HepG2 (cell line): Measurements from ENCODE around the gene DAG1. TPM values are rescaled to one million over a fixed set of nuclear protein-coding genes. Genes with fewer than 3 reads are reported as not detected.
A peak's percentile ranks its signal among the peaks of the same experiment; 100 is the strongest.

Experiments
- BRCA1 ChIP-seq: sonication (generic); formaldehyde crosslinking; IDR thresholded peaks from 2 replicates; pipeline ENCODE4 v1.4.0; 2020; ENCODE audit warnings: missing genetic modification reagents
- CREM ChIP-seq, 2 experiments: sonication (generic) in 1 of 2; formaldehyde crosslinking in 1 of 2; IDR thresholded peaks; 2 replicates each; pipeline versions ENCODE4 v1.4.0 to v1.6.1; 2016 to 2020; ENCODE audit warnings: antibody characterized with exemption in 1 of 2, mild to moderate bottlenecking in 1 of 2, missing genetic modification reagents in 1 of 2
- EED ChIP-seq: sonication (generic); formaldehyde crosslinking; IDR thresholded peaks from 2 replicates; pipeline ENCODE4 v1.5.0; 2020; ENCODE audit warnings: mild to moderate bottlenecking, missing genetic modification reagents
- FOSL1 ChIP-seq: sonication (generic); formaldehyde crosslinking; IDR thresholded peaks from 2 replicates; pipeline ENCODE4 v1.9.0; 2021; ENCODE audit warnings: missing genetic modification reagents, borderline replicate concordance
- GLI4 ChIP-seq: sonication (generic); formaldehyde crosslinking; IDR thresholded peaks from 2 replicates; pipeline ENCODE4 v1.5.1; 2020; ENCODE audit warnings: missing genetic modification reagents, mild to moderate bottlenecking, moderate library complexity, borderline replicate concordance
- KAT7 ChIP-seq: IDR thresholded peaks from 2 replicates; pipeline ENCODE4 v1.6.1; 2018; ENCODE audit warnings: borderline replicate concordance, missing compliant biosample characterization
- PRPF4 ChIP-seq: fragments of 200-400 bp; formaldehyde crosslinking; IDR thresholded peaks from 2 replicates; pipeline ENCODE4 v1.6.1; 2016; ENCODE audit warnings: low read length, low read depth; ENCODE audit not compliant: poor library complexity, severe bottlenecking
- REXO4 ChIP-seq: sonication (generic); formaldehyde crosslinking; IDR thresholded peaks from 2 replicates; pipeline ENCODE4 v1.8.0; 2022; ENCODE audit warnings: missing genetic modification reagents, mild to moderate bottlenecking, borderline replicate concordance
- SIX4 ChIP-seq: sonication (generic); formaldehyde crosslinking; IDR thresholded peaks from 2 replicates; pipeline ENCODE4 v1.4.0; 2020; ENCODE audit warnings: missing genetic modification reagents
- ZC3H4 ChIP-seq: sonication (generic); formaldehyde crosslinking; IDR thresholded peaks from 2 replicates; pipeline ENCODE4 v1.4.0; 2020; ENCODE audit warnings: missing genetic modification reagents, borderline replicate concordance
- ZMYM2 ChIP-seq: sonication (generic); formaldehyde crosslinking; IDR thresholded peaks from 2 replicates; pipeline ENCODE4 v1.8.0; 2022; ENCODE audit warnings: mild to moderate bottlenecking, missing genetic modification reagents
- ZNF224 ChIP-seq: sonication (generic); formaldehyde crosslinking; IDR thresholded peaks from 2 replicates; pipeline ENCODE4 v1.5.0; 2020; ENCODE audit warnings: mild to moderate bottlenecking, missing genetic modification reagents
- ZNF263 ChIP-seq: sonication (generic); formaldehyde crosslinking; IDR thresholded peaks from 2 replicates; pipeline ENCODE4 v1.4.0; 2020; ENCODE audit warnings: missing genetic modification reagents
- ZNF329 ChIP-seq: sonication (generic); formaldehyde crosslinking; IDR thresholded peaks from 2 replicates; pipeline ENCODE4 v1.9.0; 2021; ENCODE audit warnings: low read depth, mild to moderate bottlenecking, missing genetic modification reagents
- polyA plus RNA-seq, 8 experiments: library from polyadenylated mRNA; depleted of rRNA in 3 of 8; stranded (reverse) in 7 of 8; unstranded in 1 of 8; fragments of >200 nt; fragmentation: Illumina TruSeq in 4 of 8; extraction: Trizol in 4 of 8; gene quantifications; 2 replicates each; pipeline versions ENCODE4 v1.2.1 to v1.2.3, GENCODE V29; 2011 to 2016; ENCODE audit warnings: low read depth in 4 of 8, missing spikeins in 1 of 8, mixed read lengths in 1 of 8; ENCODE audit not compliant: insufficient read depth in 1 of 8
- total RNA-seq, 5 experiments: library from RNA; depleted of rRNA; stranded (reverse); fragments of >200 nt; fragmentation: Illumina TruSeq; extraction: Trizol; gene quantifications; 2 replicates each; pipeline ENCODE4 v1.2.3, GENCODE V29; 2016; ENCODE audit warnings: low read depth in 1 of 5
- TF ChIP-seq, protein P1 (sequence below): sonication (generic); formaldehyde crosslinking; IDR thresholded peaks from 2 replicates; pipeline ENCODE4 v1.8.1; 2022; ENCODE audit warnings: low read depth, mild to moderate bottlenecking, missing genetic modification reagents
- TF ChIP-seq, protein P2 (sequence below): sonication (generic); formaldehyde crosslinking; IDR thresholded peaks from 2 replicates; pipeline ENCODE4 v1.5.0; 2020; ENCODE audit warnings: mild to moderate bottlenecking, missing genetic modification reagents
- TF ChIP-seq, protein P3 (sequence below): sonication (generic); formaldehyde crosslinking; IDR thresholded peaks from 2 replicates; pipeline ENCODE4 v1.5.0; 2020; ENCODE audit warnings: missing genetic modification reagents

The DAG1 gene
- total and polyA plus RNA-seq, 2 of the 13 experiments (the other 11 are each of a cell fraction or from before 2014, with no cell fraction given), result 47.3 to 50.4 TPM

DNA sequence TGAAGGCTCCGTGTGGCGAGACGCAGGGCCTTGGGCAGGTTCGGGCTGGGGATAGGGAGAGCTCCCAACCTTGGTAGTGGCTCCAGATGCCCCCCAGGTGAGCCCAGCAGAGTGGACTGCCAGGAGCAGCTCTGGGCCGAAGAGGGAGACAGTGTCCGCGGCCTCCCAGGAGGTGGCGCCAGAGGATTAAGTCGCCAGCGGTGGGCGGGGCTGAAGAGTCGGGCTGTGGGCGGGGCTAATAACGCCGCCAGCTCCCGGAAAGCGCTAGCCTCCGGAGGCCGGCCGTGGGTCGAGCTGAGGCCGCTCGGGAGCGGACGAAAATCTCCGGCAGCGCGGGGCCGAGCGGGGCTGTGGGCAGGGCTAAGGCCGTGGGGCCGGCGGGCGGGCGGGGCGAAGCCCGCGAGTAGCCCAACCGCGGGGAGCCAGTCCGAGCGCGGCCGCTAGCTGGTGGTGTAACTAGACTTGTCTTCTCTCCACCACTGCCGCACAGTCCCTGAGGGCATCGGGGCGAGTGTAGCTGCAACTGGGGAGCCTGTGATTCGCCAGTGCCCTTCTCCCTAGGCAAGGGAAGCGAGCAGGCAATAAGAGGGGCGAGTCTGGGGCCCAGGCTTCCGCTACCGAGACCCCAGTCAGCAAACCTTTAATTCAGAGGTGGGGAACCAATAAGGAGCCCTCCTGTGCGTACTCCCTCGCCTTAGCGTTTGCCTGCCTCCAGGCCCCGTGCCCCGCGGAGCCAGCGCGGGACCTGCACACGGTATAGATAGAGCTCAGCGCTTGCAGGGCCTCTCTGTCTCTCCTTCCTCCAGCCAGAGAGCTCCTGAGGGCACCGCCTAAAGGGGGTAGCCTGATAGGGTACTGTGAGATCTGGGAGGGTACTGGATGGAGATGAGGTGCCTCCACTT lies 69.8 kb downstream of the DAG1 start (continued):
- TF ChIP-seq, protein P1, sequence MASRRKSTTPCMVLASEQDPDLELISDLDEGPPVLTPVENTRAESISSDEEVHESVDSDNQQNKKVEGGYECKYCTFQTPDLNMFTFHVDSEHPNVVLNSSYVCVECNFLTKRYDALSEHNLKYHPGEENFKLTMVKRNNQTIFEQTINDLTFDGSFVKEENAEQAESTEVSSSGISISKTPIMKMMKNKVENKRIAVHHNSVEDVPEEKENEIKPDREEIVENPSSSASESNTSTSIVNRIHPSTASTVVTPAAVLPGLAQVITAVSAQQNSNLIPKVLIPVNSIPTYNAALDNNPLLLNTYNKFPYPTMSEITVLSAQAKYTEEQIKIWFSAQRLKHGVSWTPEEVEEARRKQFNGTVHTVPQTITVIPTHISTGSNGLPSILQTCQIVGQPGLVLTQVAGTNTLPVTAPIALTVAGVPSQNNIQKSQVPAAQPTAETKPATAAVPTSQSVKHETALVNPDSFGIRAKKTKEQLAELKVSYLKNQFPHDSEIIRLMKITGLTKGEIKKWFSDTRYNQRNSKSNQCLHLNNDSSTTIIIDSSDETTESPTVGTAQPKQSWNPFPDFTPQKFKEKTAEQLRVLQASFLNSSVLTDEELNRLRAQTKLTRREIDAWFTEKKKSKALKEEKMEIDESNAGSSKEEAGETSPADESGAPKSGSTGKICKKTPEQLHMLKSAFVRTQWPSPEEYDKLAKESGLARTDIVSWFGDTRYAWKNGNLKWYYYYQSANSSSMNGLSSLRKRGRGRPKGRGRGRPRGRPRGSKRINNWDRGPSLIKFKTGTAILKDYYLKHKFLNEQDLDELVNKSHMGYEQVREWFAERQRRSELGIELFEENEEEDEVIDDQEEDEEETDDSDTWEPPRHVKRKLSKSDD (CRISPR knock-in tag), result 0 out of 2 replicates have a peak, but pooled peaks have one; percentile 42
- TF ChIP-seq SIX4 (CRISPR knock-in tag) (no peak), BRCA1 (CRISPR knock-in tag) (no peak; the same call in 1 of the 2 replicates), GLI4 (CRISPR knock-in tag) (peak; percentile 62; the same call in 1 of the 2 replicates), FOSL1 (no peak), EED (no peak; the same call in 1 of the 2 replicates), ZNF263 (CRISPR knock-in tag) (peak; percentile 51; the same call in 1 of the 2 replicates), ZC3H4 (no peak), CREM (IDR thresholded peaks at IDR 0.05) (no peak), CREM (CRISPR knock-in tag; IDR thresholded peaks at IDR 0.05) (no peak), REXO4 (no peak), ZNF329 (CRISPR knock-in tag) (no peak), ZNF224 (CRISPR knock-in tag) (no peak; the same call in 1 of the 2 replicates), KAT7 (CRISPR knock-in tag) (no peak), PRPF4 (no peak), ZMYM2 (CRISPR knock-in tag) (no peak)
- TF ChIP-seq, protein P2, sequence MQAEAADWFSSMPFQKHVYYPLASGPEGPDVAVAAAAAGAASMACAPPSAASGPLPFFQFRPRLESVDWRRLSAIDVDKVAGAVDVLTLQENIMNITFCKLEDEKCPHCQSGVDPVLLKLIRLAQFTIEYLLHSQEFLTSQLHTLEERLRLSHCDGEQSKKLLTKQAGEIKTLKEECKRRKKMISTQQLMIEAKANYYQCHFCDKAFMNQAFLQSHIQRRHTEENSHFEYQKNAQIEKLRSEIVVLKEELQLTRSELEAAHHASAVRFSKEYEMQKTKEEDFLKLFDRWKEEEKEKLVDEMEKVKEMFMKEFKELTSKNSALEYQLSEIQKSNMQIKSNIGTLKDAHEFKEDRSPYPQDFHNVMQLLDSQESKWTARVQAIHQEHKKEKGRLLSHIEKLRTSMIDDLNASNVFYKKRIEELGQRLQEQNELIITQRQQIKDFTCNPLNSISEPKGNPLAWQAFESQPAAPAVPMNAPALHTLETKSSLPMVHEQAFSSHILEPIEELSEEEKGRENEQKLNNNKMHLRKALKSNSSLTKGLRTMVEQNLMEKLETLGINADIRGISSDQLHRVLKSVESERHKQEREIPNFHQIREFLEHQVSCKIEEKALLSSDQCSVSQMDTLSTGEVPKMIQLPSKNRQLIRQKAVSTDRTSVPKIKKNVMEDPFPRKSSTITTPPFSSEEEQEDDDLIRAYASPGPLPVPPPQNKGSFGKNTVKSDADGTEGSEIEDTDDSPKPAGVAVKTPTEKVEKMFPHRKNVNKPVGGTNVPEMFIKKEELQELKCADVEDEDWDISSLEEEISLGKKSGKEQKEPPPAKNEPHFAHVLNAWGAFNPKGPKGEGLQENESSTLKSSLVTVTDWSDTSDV (CRISPR knock-in tag), result 0 out of 2 replicates have a peak, but pooled peaks have one; percentile 8
- TF ChIP-seq, protein P3, sequence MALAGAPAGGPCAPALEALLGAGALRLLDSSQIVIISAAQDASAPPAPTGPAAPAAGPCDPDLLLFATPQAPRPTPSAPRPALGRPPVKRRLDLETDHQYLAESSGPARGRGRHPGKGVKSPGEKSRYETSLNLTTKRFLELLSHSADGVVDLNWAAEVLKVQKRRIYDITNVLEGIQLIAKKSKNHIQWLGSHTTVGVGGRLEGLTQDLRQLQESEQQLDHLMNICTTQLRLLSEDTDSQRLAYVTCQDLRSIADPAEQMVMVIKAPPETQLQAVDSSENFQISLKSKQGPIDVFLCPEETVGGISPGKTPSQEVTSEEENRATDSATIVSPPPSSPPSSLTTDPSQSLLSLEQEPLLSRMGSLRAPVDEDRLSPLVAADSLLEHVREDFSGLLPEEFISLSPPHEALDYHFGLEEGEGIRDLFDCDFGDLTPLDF (CRISPR knock-in tag), result peak; percentile 61
